HG03175 (cell line): ENCODE data around the gene FAM186B.
"Not testable (repeated sequence)": the region's sequence is repeated elsewhere in the genome, so short reads cannot be mapped to it uniquely, and the experiment has no call there.

ENCODE experiments used
- ATAC-seq: cut with Tn5 transposase; IDR thresholded peaks from one replicate; pipeline ENCODE4 v1.9.1; 2021; ENCODE audit warnings: mild to moderate bottlenecking, moderate library complexity; ENCODE audit not compliant: unreplicated experiment

The FAM186B gene

GRCh38 chr12:49612210-49612609 is 6.8 kb upstream of the FAM186B start:
- ATAC-seq: no peak

- not testable (repeated sequence) for ATAC-seq
Observed at GRCh38 chr12:49610785-49611184, 5.3 kb upstream of the FAM186B start.

- no peak for ATAC-seq
Observed at GRCh38 chr12:49609875-49610154, 4.4 kb upstream of the FAM186B start.

- ATAC-seq: no peak
Observed at GRCh38 chr12:49609059-49609874, 3.8 kb upstream of the FAM186B start.

DNA sequence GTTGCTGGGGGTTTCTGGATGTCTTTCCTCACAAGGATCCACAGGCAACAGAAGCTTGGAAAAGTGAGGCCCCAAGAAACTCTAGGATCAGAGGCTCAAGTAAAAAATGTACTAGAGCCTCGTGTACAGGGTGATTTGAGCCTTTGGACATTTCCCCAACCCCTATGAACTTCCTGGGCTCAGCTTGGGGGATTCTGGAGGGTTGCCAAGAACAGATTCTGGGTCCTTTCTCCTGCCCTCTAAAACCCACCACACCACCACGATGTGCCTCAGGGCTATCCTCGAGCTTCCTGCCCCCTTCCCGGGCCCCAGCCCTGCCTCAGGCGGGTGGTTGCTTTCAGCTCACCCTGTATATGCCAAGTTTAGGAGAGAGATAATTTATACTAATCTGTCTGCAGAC is 583 bp downstream of the FAM186B start:
- ATAC-seq: no peak

DNA sequence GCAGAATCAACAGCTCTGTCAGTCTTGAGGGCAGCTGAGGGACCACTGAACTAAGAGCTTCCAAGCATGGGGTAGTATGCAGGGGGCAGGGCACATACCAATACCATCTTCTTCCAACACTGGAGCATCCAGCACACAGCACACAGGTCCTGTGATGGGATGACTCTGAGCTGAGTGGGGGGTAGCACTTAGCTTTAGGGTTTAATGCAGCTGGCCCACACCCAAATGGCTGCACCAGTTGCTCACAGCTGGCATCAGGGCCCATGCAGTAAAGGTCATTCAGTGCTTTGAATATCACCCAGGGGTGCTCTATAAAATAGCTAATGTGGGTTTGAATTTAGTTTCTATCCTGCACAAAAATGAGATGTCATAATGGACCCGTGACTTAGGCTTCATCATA is 1.7 kb downstream of the FAM186B start:
- no peak for ATAC-seq

GRCh38 chr12:49599961-49600360 is 5.5 kb downstream of the FAM186B start:
- ATAC-seq: no peak

DNA sequence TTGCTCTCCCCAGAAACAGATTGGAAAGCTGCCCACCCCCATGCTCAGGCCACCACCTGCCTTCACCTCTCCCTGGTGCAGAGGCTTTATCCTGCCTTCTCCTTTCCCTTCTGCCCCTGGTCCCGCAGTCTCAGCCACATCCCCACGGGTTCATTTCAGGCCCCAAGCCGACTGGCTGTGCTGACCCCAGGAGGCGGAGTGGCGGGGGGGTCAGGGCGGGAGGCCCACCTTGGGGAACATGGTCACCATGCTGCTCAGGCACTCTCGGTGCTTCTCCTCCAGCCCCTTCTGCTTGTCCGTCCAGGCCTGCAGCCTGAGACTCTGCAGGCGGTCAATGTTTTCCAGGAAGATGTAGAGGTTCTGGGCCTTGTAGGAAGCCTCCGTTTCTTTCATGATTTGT is 6.9 kb downstream of the FAM186B start:
- ATAC-seq: no peak

DNA sequence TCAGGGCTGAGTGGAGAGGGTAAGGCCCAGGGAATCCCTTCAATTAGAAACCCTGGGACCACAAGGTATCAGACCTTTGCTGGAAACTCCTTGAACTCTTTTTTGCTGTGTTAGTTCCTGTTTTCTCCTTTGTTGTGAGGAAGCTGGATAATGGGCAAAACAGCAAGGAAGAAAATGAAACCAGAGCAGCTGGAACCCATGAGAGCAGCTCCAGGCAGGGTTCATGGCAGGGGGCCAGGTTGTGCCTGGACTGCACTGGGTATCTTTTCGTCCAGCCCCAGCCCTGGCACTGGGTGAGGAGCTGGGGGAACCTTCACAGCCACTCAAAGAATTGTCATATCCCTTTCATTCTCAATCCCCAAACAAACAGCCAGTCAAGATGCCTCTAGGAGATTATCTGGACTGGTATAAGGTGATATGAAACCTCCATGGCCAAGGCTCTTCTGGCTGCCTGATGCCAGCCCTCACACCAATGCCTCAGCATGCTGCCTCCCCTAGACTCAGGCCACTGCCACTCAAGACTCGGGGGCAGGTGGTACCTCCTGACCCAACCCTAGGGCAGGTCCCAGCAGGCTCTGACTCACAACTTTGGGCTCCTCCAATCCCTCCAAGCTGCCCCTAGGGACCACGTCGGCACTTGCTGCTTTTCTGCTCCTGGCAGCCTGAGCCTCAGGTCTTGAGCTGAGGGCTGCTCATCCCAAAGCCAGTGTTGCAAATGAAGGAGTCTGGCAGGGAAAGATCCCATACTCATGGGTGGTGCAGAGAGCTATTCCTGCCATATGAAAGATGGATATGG is 16.5 kb downstream of the FAM186B start:
- no peak for ATAC-seq

DNA sequence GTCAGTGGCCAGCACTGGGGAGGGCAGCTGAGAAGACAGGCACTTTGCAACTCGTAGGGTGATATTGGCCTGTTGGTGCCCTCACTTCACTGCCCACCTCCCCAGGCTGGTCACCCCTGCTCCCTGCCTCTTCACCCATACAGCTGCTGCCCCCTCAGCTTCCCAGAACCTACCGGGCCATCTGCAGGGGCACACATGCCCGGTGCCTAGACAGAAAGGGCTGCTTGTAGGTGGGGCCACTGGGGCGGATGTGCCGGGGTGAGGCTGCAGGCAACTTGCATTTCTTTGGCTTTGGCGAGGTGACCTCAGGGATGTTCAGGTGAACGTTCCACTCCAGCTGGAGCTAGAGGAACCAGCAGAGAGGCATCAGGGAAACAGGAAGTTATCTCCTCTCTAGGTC is 17.2 kb downstream of the FAM186B start:
- no peak for ATAC-seq

DNA sequence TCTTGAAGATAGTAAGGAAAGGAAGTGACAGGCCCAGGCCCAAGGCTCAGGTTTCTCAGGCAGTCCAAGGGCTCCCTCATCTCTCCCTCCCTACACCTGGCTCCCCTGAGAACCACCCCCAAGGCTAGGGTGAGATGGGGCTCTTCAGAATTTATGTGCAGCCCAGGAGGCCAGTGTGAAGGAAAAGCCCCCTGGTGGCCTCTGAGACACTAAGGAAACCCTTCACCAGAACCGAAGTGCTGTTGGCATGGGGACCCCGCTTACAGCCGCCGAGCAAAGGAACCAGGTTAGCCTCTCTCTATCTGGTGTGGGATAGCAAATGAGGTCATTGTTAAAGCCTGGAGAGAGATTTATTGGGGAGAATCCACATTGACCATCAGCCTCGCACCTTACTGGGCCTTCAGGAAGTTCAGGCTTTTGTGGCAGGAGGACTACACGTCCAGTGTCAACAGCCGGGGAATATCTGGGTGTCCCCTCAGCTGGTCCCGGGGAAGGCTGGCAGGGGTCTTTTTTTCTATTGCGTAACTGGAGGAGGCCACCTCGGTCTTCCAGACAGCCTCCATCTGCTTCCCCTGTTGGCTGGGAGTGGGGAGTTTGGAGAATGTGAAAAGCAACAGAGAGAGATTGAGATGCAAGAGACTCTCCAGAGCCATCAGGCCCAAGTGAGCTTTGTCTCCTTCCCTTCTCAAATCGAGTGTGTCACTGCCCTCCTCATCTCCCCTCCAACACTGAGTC is 18.1 kb downstream of the FAM186B start:
- ATAC-seq: no peak

DNA sequence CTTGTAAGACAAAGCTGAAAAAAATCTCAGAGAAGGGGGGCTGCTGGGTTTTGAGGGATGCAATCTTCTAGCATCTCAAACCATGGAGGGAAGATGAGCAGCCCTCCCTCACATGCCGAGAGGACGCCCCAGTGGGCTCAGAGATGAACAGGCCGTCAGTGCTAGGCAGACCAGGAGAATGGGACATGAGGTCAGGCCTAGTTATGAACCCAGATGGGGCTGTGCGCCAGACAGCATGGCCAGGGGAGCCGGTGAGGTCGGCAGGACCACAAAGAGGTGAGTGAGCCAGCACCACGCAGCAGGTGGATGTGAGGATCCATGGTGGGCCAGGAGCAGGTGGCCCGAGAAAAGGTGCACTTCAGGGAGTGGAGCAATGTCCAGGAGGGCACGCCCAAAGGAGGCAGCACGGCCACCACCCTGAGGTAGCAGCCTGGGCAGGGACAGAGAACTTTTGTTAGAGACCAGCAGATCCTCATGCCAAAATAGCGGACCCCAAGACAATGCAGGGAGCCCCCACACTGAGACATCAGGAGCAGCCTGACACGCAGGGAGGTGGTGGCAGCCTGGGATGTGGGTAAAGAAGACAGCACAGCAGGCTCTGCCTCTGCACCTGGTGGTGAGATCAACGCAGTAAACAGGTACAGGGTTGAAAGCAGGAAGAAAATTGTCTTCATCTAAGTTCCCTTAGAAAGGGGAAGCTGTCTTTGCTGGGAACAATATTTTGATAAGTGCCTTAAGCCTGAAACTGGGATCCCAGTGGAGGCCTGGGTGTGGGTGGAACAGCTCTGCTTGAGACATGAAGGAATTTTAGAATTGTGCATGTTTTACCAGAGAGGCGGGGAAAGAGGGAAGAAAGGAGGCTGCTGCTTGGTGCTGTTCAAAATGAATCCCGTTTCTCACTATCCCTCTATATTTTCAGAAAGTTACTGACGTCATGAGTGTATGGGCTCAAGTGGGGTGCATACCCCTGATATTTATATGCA is 19.7 kb downstream of the FAM186B start:
- ATAC-seq: no peak

GRCh38 chr12:49584591-49584990 is 20.8 kb downstream of the FAM186B start:
- ATAC-seq: no peak

- ATAC-seq: no peak
Observed at GRCh38 chr12:49583366-49584094, 21.9 kb downstream of the FAM186B start.

DNA sequence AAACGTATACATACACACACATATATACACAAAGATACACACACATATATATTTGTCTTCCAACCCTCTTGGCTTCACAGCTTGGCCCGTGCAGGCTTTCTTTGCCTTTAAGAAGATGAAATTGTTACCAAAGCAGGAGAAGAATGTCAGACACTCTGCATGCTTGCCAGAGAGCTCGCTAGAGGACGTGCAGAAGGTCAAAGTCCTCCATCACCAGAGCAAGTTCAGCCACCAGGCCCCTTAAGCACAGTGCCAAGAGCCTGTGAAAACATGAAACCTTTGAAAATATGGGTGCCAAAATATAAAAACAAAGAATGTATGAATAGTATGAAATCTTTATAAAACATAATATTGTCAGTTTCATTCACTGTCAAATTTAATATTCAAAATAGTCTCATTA is 22.6 kb downstream of the FAM186B start:
- no peak for ATAC-seq

DNA sequence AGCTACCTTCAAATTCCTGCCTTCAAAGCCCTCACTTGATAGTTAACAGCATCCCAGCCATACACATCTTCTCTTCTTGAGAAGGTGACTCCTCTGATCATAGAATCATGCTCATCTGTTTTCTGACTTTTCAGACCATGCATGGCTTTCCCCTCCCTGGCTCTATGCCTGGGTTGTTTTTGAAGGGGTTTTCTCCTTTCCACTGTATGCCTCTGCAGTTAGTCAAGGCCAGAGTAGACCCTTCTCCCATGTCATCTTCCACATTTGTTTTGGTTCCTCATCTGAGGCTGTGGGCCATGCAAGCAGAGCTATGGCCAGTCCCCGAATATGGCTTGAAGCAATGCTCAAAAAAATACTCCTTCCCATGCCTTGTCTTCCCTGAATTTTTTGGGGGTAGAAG is 23.2 kb downstream of the FAM186B start:
- ATAC-seq: no peak

DNA sequence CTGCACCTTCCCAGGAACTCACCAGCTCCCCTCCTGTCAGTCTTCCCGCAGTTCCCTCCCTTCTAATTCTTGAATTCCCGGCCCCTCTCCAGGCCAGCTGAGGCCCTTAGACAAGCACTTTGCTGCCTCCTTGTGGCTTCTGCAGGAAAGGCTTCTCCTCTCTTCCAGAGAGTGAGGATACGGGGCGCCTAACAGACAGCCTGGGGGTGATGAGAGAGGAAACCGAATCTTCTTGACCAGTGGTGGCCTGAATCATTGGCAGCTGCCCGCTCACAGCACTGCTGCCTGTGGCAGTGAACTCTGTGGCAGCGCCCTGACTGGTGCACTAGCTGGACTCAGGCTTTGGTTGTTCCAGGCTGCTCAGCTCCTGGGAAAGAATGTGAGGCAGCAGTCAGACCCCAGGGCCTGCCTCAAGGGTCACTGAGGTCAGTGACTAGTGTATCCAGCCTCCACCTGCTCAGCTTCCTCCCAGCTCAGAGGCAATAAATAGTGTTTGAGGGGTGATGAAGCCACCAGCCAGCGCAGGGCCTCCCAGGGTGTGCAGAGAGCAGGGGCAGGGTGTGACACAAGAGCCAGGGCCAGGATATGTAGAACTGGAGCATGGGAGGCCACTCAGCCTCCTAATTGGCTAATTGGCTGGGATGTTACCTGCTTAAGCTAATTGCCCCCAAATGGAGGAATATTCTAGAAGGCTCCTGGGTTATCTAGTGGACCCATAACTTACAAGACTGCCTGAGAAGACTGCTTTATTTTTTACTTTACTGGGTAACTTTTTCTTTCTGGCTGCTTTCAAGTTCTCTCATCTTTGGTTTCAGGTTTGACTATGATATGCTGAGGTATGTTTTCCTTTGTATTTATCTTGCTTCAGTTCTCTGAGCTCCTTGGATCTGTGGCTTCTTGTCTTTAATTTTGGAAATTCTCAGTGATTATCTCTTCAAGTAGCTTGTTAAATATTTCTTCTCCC is 24.6 kb downstream of the FAM186B start:
- no peak for ATAC-seq

DNA sequence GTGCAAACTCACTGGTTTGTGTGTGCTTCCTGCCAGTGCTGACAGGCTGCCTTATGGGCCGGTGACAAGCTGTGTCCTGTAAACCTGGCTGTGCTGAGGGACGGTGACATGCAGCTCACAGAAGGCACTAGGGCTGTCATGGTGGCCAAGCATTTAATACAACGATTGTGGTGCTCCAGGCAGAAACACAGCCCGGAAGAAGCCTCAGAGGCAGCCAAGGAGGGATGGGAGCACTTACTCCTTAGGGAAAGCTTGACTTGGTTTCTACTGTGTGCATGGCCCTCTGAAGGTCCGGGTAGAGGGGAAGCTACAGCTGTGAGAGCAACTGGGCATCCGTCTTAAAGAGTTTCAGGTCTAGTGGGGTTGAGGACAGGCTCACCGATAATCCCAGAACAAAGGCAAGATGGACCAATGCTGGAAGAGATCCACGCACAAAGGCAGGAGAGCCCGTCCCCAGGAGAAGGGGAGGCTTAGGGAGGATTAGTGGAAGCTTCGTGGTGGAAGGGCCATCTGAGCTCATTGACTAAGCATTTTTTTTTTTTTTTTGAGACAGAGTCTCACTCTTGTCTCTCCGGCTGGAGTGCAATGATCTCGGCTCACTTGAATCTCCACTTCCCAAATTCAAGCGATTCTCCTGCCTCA is 26.8 kb downstream of the FAM186B start:
- no peak for ATAC-seq
